Activated CD8-positive, alpha-beta T cell treated with anti-CD3 and anti-CD28 coated beads, Interleukin-2, amount 10 ng/mL, durations not matched to agents 7 days and 5 days (primary cell): ENCODE results near the gene NBL1. TPM values are rescaled to one million over a fixed set of nuclear protein-coding genes. Genes with fewer than 3 reads are reported as not detected.

Experiments
- ATAC-seq: fragments of 150-1000 bp; cut with Tn5 transposase; one replicate; pipeline ENCODE4 v1.10.0; 2021; ENCODE audit warnings: moderate library complexity
- CTCF ChIA-PET: fragments of 350-600 bp; sonication (Branson Sonifier 250); formaldehyde crosslinking; loops from one replicate; lab custom pipeline; 2021; ENCODE audit warnings: antibody characterized with exemption; lab: Charles Lee
- POLR2A ChIA-PET: fragments of 350-600 bp; sonication (Branson Sonifier 250); formaldehyde crosslinking; loops from one replicate; lab custom pipeline; 2021; ENCODE audit warnings: antibody characterized with exemption; lab: Charles Lee
- DNase-seq: peaks from one replicate; pipeline ENCODE4 v3.0.0-alpha.2; 2020
- H3K27ac Mint-ChIP-seq: one replicate; pipeline ENCODE4 v1.8.0; 2021; ENCODE audit warnings: mild to moderate bottlenecking, mixed read lengths
- H3K27me3 Mint-ChIP-seq: one replicate; pipeline ENCODE4 v1.8.0; 2021; ENCODE audit warnings: low read depth, mixed read lengths
- H3K36me3 Mint-ChIP-seq: one replicate; pipeline ENCODE4 v1.8.0; 2021; ENCODE audit warnings: low read depth, mixed read lengths
- H3K4me1 Mint-ChIP-seq: one replicate; pipeline ENCODE4 v1.8.0; 2021; ENCODE audit warnings: low read depth, mixed read lengths
- H3K4me3 Mint-ChIP-seq: one replicate; pipeline ENCODE4 v1.8.0; 2021; ENCODE audit warnings: mild to moderate bottlenecking, mixed read lengths
- H3K9me3 Mint-ChIP-seq: one replicate; pipeline ENCODE4 v1.8.0; 2022; ENCODE audit warnings: mixed read lengths; ENCODE audit not compliant: insufficient read depth
- total RNA-seq, 2 experiments: library from RNA; stranded (reverse); gene quantifications; one replicate each; pipeline ENCODE4 v1.2.3, GENCODE V29; 2021

NBL1 gene
- total RNA-seq, 2 experiments from 2014 or later = 40.1 TPM

- ChIA-PET CTCF (interaction anchor here (1.1 to 6.3 kb wide), 6 partner anchors 11 to 176 kb away, joined by 3 to 103 read pairs (median 6); no protein-coding TSS in a partner anchor), POLR2A (no interaction called here)
- no peaks in the 10 kb centered on the region for H3K9me3 Mint-ChIP-seq
- ATAC-seq = no peak
- no peak overlapping the region for H3K27ac Mint-ChIP-seq
- H3K27me3 Mint-ChIP-seq = no peaks in the 10 kb centered on the region
- no peak overlapping the region for H3K4me3 Mint-ChIP-seq
- peaks cover 2% of the 10 kb centered on the region for H3K36me3 Mint-ChIP-seq
- peaks cover 12% of the 10 kb centered on the region for H3K4me1 Mint-ChIP-seq
- DNase-seq = no peak
These were observed 61.4 kb downstream of the NBL1 start for GRCh38 chr1:19705464-19705863.

- Mint-ChIP-seq H3K4me3 (no peak overlapping the region), H3K36me3 (peaks cover 2% of the 10 kb centered on the region), H3K4me1 (peaks cover 18% of the 10 kb centered on the region), H3K9me3 (no peaks in the 10 kb centered on the region), H3K27me3 (no peaks in the 10 kb centered on the region), H3K27ac (no peak overlapping the region)
- CTCF ChIA-PET = interaction anchor here (1.2 to 6.3 kb wide), 4 partner anchors 9 to 108 kb away, joined by 3 to 103 read pairs (median 6); no protein-coding TSS in a partner anchor
- ATAC-seq = no peak
- POLR2A ChIA-PET = interaction anchor here (1.5 kb wide), 1 partner anchor 44 kb away, joined by 3 read pairs; no protein-coding TSS in a partner anchor
- DNase-seq = no peak
These were observed 62.0 kb downstream of the NBL1 start for GRCh38 chr1:19706136-19706535.

Other genes with a start within 250 kb of the NBL1 start
- gene CAPZB, start 158.8 kb upstream of the NBL1 start, total RNA-seq = 100 to 1,000 TPM; 492 to 518 TPM
- not detected for gene HTR6, start 20.6 kb downstream of the NBL1 start, total RNA-seq
- 10 to 100 TPM; 13.1 to 14.4 TPM for gene TMCO4, start 155.6 kb downstream of the NBL1 start, total RNA-seq
- not detected for gene RNF186, start 171.0 kb downstream of the NBL1 start, total RNA-seq
- gene OTUD3, start 238.1 kb downstream of the NBL1 start, total RNA-seq = 10 to 100 TPM in 1 of 2 experiments, 1 to 10 TPM in 1; 9.7 to 10.4 TPM